Measurements from ENCODE around the gene CXCL10.
A peak's percentile ranks its signal among the peaks of the same experiment; 100 is the strongest.
"Not testable (repeated sequence)": the region's sequence is repeated elsewhere in the genome, so short reads cannot be mapped to it uniquely, and the experiment has no call there.

CXCL10 gene

DNA sequence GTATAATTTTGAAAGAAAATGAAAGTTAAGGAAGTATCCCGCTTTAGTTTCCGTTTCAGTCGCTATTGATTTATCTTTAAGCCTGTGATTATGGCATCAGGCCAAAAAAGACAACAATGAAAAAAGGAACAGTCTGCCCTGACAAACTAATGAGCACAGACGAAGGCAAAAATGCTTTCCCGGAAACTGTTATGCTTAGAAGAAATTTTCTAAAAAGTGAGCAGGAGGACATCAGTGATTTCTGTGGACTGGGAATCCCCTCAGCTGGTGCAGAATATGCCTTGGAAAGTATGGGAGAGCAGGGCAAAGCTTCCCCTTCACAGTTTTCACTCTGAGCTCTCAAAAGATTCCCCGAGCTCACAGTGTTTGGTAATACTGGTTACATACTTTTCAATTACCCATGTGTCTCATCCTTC, 5.1 kb upstream of the CXCL10 start:
- DNase-seq, result no peak

DNA sequence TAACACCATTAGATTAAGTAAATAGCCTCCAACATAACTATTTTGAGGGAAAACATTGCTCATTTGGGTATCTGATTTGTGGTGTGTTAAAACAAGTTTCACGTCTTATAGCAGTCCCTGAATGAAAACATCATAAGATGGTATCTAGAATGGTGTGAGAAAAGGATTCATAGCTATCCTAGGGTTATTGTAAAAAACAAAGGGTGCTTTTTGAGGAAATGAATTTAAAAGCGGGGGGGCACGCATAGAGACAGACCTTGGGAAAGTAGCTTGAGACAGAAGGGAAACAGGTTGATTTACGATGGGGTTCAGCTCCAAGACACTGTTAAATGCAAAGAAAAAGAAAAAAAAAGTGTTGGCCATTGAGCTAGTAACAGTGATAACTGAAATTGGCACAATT, 768 bp upstream of the CXCL10 start:
- no peak for DNase-seq

DNA sequence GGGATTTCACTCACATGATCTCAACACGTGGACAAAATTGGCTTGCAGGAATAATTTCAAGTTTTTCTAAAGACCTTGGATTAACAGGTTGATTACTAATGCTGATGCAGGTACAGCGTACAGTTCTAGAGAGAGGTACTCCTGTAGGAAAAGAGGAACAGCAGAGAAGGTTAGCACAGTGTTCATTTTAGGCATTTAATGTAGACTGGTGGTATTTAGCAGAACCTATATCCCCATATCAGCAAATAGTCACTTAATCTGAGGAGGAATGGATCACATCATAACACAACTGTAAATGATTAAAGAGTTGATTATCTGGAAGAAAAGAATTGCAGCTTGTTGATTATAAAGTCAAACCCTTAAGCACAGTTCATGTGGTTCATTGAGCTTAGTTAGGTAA, 620 bp downstream of the CXCL10 start:
- no peak for DNase-seq

DNA sequence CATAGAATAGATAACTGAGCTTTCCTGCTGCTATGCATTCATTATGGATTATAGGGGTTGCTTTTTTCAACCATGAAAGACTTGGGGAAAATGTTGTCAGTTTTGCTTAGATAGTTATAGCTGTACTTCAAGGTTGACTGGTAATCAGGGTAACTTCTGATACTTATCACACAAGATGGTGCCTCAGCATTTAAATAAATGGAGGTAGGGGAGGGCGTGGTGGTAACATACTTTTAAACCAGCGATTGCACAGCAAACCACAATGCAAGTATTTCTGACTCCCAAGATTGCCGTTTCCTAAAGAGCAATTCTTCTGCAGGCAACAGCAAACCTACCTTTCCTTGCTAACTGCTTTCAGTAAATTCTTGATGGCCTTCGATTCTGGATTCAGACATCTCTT, 1.3 kb downstream of the CXCL10 start:
- no peak for DNase-seq

DNA sequence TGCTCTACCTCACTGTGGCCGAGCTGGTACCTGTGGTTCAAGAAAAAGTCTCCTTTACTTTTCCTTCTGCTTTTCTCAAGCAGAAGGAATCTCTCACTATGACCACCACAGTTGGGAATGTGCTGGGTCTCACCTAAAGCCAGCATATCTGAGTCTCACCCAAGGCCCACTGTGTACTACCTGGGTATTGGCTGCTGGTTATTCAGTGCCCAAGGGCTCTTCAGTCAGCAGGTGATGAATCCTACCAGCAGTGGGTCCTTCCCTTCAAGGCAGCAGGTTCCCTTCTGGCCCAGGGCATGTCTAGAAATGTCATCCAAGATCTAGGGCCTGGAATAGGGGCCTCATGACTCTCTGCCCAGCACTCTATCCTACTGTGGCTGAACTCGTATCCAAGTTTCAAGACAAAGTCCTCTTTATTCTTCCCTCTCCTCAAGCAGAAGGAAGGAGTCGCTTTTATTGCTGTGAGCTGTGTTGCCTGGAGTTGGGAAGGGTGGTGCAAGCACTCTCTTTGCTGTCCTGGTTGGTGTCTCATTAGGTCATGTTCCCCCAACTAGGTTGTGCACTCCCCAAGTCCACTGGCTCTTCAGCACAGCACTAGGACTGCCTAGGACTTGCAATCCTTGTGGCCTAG, 6.1 kb downstream of the CXCL10 start:
- no peak for DNase-seq

DNA sequence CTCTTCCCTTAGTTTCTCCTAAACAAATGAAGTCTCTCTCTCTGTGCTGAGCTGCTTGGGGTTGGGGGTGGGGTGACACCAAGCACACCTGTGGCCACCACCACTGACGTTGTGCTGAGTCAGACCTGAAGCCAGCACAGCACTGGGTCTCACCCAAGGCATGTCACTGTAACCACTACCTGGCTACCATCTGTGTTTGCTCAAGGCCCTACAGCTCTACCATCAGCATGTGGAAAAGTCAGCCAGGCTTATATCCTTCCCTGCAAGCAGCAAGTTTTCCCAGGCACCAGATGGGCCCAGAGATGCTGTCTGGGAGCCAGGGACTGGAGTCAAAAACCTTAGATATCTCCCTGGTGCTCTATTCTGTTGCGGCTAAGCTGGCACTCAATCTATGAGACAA, 6.9 kb downstream of the CXCL10 start:
- no peak for DNase-seq

DNA sequence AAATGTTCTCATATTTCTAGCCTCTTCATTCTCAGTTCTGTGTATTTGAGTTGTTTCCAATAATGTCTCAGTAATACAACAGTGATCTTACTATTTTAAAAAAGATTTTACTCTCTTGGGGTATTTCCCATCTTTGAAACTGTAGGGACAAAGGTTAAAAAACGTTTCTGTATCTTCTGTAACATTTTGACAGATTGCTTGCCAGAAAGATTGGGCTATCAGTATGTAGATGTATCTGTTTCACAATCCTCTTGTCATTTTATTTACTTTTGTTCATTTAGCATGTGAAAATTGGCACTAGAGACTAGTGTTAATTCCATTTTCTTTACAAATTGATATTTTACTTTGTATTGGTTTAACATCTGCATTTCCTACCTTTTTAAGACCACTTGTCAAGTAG, 9.8 kb downstream of the CXCL10 start:
- no peak for DNase-seq

DNA sequence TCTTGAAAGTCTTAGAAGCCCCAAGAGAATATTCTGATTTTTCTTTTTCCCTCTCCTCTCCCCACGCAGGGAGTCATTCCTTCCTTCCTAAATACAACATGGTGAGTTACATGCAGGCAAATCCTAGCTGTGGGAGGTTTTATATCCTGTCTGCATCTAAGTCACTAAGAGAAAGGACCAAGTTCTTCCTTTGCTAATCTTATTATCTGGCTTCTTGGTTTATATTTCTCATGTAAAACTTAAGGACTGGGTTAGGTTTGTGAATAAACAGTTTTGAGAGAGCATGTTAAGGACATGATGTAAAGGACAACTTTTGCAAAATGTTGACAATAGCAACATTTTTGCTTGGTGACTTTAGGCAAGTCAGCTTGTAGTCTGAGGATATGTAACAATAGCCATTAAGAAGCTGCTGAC, 10.9 kb downstream of the CXCL10 start:
- no peak for DNase-seq

DNA sequence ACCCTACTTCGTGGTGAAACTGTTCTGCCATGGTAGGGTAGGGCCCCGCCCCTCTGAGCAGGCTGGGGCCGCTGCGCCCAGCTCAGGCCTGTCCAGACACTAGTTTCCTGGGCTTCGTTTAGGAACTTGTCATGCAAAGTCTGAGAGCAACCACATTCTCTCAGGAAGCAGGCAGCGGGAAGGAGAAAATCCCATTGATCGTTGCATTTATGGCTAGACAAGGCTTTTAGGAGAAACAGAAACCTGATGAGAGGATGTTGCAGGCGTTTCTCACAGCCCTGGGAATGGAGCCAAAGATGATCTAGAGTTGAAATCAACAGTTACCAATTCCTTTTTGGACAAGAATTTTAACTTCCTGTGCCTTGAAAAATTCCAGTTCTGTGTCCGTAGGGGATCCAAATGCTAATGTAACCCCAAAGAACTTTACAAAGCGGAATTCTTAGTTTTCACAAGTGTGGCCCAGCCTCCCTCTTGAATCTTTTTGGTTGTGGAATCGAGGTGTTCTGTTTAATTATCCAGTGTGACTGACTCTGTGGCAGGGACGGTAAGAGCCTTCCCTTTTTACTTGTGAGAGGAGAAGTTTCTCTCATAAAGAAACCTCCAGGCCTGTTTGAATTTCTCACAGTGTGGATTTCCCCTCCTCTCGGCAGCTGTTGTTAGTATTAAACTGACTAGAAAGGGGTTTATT, 11.5 kb downstream of the CXCL10 start:
- peak in 3 of 51 donors; percentile 5 to 21 (median 12) for DNase-seq

DNA sequence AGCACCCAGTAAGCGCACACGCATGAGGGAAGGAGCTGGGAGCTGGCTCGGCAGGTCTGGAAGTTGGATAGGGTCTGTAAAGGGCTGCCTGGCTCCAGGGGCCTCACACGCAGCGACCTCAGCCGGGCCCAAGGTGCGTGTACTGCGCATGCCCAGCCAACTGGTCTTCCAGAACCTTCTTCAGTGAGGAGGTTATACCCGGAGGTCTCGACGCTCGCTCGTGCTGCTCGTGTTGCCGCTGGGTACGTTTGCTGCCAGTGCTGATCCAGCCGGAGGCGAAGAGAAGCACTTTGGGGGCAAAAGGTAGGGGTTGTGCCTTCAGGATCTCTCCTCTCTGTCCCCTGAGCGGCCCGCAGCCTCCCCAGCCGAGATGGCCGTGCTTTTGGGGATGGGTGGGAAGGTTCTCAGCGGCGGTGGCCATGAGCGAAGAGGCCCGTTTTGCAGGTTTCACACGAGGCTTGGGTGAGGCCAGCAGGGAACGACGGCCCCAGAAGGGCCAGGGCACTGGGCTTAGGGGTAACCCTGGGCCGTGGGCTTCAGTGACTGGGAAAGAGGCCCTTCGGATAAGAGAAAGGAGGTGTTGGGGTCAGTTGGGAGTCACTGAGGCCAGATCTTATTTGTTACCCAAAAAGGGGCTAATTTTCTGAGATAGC, 12.2 kb downstream of the CXCL10 start:
- DNase-seq, result no peak

DNA sequence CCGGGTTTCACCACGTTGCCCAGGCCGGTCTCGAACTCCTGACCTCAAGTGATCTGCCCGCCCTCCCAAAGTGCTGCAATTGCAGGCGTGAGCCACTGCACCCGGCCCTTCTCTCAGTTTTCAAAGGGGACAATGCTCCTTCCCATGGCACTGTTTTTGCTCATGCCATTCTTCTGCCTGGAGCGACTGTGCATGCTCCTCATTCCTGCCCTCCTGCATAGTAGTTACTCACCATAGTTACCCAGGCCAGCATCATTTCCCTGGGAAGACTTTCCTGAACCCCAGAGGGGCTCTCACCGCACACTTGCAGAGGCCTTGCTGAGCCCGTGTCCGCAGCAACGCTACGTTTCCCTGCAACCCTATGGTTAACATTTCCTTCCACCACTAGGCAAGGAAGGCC, 12.7 kb downstream of the CXCL10 start:
- no peak for DNase-seq

DNA sequence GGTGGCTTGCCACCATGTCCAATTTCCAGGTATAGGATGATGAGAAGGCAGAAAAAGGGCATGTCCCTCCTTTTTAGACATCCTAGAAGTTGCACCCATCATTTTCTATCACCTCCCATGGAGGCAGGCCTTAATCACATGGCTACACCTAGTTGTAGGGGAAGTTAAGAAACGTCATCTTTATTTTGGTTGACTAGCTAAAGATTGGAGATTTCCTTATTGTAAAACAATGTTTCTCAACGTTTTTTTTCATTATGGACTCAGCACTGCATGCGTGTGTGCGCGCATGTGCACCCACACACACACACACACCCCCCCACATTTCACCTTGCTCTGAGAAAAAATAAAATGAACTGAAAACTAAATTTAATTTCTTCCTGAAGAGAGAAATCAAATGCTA, 14.0 kb downstream of the CXCL10 start:
- DNase-seq, result no peak

DNA sequence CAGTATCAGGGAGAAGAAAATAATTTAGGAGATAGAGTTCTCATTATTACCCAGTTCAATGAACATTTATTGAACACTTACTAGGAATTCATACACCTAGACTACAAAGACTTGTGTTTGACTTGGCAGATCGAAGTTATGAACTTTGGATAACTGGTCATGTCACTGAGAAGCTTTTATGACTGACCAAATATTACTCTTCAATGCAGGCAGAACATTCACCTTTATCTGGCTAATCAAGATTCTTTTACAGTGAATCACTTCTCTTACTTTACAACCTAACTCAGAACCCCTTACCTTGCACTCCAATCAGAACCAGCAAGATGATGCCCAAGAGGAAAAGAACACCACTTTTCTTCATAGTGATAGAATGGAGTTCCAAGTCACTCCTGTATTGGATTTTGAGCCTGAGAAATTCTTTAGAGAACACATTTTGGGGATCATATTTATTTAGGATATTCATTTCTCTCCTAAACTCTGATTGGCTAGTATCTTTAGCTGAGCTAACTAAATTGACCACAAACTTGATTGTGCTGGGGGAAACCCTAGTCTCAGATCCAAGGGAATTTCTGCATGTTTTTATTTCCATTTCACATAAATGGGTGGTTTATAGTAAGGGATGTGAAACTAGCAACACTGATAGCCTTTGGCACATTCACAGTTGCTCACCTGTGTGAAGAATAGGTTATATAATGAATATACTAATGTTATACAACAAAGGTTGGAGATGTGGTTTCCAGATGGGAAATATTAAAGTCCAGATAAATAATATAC, 16.0 kb downstream of the CXCL10 start, which contains the start of gene CXCL9:
TSS of gene CXCL9 (minus strand) at position 421 of the 774 bp plus-strand sequence. CDS start at position 361, 60 bp downstream.
- no peak for DNase-seq

DNA sequence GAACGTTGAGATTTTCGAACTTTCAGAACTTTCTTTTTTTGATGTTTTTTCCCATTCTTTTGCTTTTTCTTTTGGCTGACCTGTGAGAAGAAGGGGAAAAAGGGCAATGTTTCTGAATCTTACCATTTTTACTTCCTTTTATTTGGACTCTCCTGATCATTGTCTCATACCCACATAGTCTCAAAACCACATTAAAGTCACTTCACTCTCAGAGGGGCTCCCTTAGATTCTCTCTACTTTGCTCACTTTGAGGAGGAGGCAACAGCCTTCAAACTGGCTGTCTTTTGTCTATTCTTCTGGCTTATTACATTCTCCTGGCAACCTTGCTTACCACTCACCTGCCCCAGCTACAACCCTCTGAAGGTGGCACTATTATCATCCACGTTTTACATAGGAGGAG, 19.7 kb downstream of the CXCL10 start:
- no peak for DNase-seq

DNA sequence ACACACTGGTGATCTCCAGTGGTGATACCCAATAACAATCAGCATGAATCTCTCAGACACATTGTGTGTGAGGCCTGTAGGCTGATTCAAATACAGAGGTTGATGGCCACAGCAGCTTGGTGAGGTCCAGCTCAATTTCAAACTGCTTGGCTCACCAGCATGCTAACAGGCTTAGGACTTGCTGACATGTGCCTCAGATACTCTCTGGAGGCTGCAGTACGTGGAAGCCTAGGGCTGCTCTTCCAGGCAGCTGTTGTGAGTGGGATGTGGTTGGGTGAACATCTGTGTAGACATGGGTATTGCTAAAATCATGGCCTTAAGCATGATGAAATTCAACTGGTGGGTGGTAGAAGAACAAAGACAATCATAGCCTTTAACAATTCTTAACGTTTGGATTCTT, 20.3 kb downstream of the CXCL10 start:
- no peak for DNase-seq

DNA sequence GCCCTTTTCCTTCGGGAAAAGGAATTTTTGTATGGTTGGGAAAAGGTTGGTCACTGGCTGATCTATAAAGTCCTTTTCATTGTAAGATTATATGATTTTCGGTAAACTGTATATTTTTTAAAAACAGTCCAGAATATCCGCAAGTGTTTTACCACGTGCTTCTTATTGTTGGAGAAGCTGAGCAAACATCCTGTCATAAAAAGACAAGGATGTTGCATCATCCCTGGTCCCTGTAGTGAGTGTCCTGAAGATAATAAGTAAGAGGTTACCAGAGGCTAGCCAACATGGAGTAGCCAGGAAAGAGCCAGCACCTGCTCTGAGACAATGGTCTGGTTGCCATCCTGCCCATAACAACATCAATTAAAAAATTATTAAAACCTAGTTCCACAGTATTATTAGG, 21.1 kb downstream of the CXCL10 start:
- DNase-seq, result no peak

DNA sequence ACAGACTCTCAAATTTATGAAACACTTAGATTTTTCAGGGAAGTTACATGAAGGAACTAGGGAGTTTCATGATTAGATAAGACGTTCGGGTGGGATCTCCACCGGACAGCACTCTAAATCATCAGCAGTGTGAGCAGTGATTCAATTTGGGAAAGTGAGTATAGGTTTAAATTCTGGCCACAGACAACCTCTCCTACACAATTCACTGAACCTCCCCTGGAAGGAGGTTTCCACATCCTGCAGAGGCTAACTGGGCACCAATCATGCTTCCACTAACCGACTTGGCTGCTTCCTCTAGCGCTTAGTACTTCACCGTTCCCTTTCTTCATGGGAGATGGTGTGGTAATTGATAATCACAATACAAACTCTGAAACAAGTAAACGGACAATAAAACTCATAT, 21.6 kb downstream of the CXCL10 start:
- no peak for DNase-seq

DNA sequence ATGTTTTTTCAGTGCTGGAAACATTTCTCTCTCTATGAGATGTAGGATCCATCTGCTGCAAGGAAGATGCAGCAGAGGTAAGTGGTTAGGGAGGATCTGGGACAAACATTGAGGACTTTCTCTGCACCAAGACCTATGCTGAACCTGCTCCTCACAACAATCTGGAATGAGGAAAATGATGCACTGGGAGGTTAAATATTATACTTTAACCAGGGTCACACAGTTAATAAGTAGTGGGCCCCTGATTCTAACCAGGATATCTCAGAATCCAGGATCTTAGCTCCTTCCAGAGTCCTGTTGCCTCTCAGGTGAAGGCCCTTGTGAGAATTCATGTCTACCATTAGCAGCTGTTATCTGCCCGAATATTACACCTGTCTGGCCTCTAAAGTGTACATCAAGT, 23.0 kb downstream of the CXCL10 start:
- DNase-seq, result no peak

DNA sequence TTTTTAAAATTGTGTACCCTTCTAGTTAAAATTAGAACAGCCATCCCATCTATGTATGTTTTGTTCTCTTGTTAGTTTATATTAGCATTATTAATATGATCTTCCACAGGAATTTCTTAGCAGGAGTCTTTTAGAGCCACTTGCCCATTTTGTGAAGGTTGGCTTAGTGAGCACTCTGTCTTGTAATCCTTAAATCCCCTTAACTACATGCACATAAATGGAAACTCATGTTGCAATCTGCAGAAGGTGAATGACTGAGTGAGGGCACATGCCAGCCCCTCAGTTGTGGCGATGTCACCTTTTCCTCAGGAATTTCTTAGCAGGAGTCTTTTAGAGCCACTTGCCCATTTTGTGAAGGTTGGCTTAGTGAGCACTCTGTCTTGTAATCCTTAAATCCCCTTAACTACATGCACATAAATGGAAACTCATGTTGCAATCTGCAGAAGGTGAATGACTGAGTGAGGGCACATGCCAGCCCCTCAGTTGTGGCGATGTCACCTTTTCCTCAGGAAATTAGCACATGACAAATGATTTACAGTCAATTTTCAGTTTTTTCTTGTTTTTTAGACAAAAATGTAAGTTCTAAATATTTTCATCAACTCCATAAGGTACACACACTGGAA, 24.7 kb downstream of the CXCL10 start:
- DNase-seq, result not testable (repeated sequence)

DNA sequence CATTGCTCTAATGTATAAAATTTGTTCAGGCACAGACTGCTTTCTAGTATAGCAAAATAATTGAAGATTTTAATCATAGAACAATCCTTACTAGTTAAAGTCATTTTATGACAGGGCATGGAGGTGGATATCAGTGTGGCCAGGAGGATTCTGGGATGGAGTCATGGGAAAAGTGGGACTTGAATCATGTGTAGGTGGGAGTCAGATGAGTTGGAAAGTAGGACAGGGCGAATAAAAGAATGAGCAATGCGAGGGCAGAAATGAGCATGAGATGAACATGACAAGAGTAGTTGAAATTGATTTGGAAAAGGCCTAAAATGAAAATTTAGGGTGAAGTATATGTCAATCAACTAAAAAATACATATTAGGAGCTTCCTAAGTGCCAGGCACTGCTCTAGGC, 25.4 kb downstream of the CXCL10 start:
- peak in 1 of 51 donors; percentile 9 for DNase-seq

DNA sequence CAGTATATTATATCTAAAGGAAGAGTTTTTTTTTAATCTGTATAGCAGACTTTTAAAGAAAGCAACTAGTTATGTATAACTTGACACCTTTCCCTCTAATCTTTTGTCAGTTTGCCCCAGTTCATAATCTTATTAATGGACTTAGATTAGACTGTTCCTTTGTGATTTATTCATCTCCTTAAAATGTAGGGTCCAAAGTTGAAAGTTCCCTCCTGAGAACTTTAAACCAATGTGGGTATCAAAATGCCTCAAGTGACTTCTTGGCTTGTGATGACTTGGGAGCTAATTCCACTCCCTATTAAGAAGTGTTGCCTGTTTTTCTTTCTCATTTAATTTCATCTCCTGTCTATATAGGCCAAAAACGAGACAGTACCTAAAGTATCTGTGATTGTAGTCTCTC, 26.2 kb downstream of the CXCL10 start:
- DNase-seq, result no peak

DNA sequence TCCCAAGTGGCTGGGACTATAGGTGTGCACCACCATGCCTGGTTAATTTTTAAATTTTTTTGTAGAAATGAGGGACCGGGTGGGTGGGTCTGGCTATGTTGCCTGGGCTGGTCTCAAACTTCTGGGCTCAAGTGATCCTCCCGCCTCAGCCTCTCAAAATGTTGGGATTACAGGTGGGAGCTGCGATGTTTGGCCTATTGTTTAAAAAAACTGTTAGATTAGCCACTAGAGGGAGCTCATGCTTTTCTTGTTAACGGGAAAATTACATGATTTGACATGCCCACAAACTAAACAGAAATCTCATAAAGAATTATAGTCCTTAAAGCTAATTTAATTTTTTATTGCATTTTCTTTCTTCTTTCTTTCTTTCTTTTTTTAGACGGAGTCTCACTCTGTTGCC, 27.6 kb downstream of the CXCL10 start:
- peak in 6 of 51 donors; percentile 3 to 45 (median 5) for DNase-seq
